SKM-1 (cell line): ENCODE data around the gene GAPVD1.
A peak's percentile ranks its signal among the peaks of the same experiment; 100 is the strongest.
"Not testable (repeated sequence)": the region's sequence is repeated elsewhere in the genome, so short reads cannot be mapped to it uniquely, and the experiment has no call there.

Source experiments
- DNase-seq: peaks from one replicate; lab custom pipeline; 2025; ENCODE audit not compliant: unreplicated experiment; lab: John Stamatoyannopoulos, UW

Gene GAPVD1

GRCh38 chr9:125304273-125304672 is 42.6 kb downstream of the GAPVD1 start:
- no peak for DNase-seq

GRCh38 chr9:125312411-125312810 is 50.8 kb downstream of the GAPVD1 start:
- no peak for DNase-seq

- DNase-seq: not testable (repeated sequence)
Measured at GRCh38 chr9:125316359-125316758, 54.7 kb downstream of the GAPVD1 start.

- no peak for DNase-seq
Measured at GRCh38 chr9:125317704-125318103, 56.1 kb downstream of the GAPVD1 start.

GRCh38 chr9:125321496-125321895 is 59.9 kb downstream of the GAPVD1 start:
- DNase-seq: no peak

- no peak for DNase-seq
Measured at GRCh38 chr9:125323615-125324014, 62.0 kb downstream of the GAPVD1 start.

GRCh38 chr9:125325826-125326225 is 64.2 kb downstream of the GAPVD1 start:
- DNase-seq: no peak

- no peak for DNase-seq
Measured at GRCh38 chr9:125329978-125330377, 68.4 kb downstream of the GAPVD1 start.

- DNase-seq: no peak
Measured at GRCh38 chr9:125330587-125330986, 69.0 kb downstream of the GAPVD1 start.

- DNase-seq: no peak
Measured at GRCh38 chr9:125332527-125332926, 70.9 kb downstream of the GAPVD1 start.

- no peak for DNase-seq
Measured at GRCh38 chr9:125337236-125337635, 75.6 kb downstream of the GAPVD1 start.

GRCh38 chr9:125338929-125339328 is 77.3 kb downstream of the GAPVD1 start:
- DNase-seq: no peak

- DNase-seq: no peak
Measured at GRCh38 chr9:125341566-125341965, 79.9 kb downstream of the GAPVD1 start.

GRCh38 chr9:125343518-125344275 is 82.1 kb downstream of the GAPVD1 start:
- DNase-seq: no peak

GRCh38 chr9:125346080-125346732 is 84.6 kb downstream of the GAPVD1 start:
- DNase-seq: no peak

GRCh38 chr9:125355601-125356000 is 94.0 kb downstream of the GAPVD1 start:
- no peak for DNase-seq

GRCh38 chr9:125356032-125356431 is 94.4 kb downstream of the GAPVD1 start:
- DNase-seq: no peak

- DNase-seq: no peak
Measured at GRCh38 chr9:125359011-125359410, 97.4 kb downstream of the GAPVD1 start.

- no peak for DNase-seq
Measured at GRCh38 chr9:125360601-125361000, 99.0 kb downstream of the GAPVD1 start.

- DNase-seq: peak; percentile 14
Measured at GRCh38 chr9:125361837-125362531, 100.4 kb downstream of the GAPVD1 start.

- DNase-seq: no peak
Measured at GRCh38 chr9:125366676-125367075, 105.0 kb downstream of the GAPVD1 start.

GRCh38 chr9:125370786-125371185 is 109.2 kb downstream of the GAPVD1 start:
- DNase-seq: no peak
